Activated CD4-positive, alpha-beta T cell treated with anti-CD3 and anti-CD28 coated beads for 24 hours (primary cell): Measurements from ENCODE around the gene UCK1.
"Not testable (repeated sequence)": the region's sequence is repeated elsewhere in the genome, so short reads cannot be mapped to it uniquely, and the experiment has no call there.

Experiments used
- DNase-seq, 2 donors: peaks; one replicate each; pipeline ENCODE4 v3.0.0-alpha.2; 2020; ENCODE audit warnings: low read depth in 2 of 2

UCK1 gene

DNA sequence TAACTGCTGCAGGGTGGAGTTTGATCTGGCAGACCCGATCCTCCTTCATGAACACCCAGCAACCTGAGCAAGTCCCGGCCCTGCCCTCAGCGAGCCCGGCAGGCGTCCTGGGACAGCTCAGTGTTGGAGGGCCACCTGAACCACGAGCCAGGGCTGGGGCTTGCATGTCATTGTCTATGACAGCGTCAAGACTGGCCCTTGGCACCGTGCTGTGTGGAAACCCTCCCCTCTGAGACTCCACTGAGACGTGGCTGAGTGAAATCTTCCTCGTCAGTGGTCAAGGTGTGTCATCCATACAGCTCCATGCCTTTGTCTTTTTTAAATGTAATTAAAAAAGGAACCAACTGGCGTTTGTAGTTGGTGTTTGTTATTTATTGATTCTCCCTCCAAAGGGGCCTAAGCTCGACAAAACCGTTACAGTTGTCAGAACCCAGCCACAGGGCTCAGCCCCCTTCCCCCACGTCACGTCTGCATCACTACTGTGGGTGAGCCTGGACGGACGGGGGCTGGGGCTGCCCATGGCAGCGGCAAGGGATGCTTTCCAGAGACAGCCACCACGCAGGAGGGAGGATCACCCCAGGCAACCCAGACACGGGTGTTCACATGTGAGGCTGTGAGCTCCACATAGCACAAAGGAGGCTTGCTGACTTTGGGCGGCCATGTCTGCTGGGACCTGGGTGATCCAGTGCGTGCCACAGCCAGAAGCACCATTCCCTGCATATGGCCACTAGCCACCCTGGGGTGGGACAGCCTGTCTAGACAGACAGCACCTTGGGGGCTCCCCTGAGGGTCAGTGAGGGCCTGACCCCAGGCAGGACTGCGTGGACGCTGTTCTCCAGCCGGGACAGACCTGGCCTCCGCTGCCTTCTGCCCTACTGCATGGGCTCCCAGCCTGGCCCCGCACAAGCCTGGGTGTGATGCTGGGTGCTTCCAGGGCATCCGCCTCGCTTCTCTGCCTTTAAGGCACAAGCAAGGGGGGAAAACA, 7.3 kb downstream of the UCK1 start:
- no peak for DNase-seq

GRCh38 chr9:131523086-131523388, 8.0 kb downstream of the UCK1 start:
- DNase-seq, result no peak

DNA sequence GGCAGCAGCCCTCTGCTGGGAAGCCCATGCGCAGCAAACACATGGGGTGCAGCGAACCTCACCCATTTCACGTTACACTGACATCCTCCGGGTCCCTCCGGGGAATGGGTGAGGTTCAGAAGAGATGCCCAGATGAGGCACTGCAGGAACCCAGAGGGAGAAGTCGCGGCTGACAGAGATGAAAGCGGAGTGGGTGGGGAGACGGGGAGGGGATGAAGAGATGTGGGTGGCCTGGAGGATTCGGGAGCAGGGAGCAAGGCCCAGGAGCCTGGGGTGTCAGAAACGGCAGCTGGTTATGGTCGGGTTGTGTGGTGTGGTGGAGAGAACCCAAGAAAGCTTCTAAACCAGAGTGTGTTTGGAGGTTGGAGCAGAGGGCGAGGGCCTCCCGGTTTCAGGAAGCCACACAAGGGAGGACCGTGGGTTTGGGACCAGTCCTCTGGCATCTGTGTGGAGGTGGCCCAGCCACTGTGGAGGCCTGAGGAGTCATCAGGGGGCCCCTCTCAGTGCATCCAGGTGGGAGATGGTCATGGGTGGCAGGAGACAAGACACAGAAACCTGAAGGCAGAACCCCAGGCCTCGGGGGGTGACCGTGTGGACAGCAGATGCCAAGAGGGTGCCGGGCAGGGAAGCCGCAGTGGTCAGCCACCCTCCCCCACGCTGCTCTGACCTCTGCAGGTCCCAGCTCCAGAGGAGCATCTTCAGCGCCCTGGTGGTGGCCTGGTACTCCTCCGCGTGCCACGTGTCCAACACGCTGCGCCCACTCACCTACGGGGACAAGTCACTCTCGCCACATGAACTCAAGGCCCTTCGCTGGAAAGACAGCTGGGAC, 8.6 kb downstream of the UCK1 start:
- DNase-seq, result no peak

GRCh38 chr9:131521822-131522221, 9.2 kb downstream of the UCK1 start:
- no peak for DNase-seq

GRCh38 chr9:131521203-131521602, 9.9 kb downstream of the UCK1 start:
- no peak for DNase-seq

- DNase-seq, result no peak
These were observed 10.6 kb downstream of the UCK1 start for GRCh38 chr9:131520503-131520902.

DNA sequence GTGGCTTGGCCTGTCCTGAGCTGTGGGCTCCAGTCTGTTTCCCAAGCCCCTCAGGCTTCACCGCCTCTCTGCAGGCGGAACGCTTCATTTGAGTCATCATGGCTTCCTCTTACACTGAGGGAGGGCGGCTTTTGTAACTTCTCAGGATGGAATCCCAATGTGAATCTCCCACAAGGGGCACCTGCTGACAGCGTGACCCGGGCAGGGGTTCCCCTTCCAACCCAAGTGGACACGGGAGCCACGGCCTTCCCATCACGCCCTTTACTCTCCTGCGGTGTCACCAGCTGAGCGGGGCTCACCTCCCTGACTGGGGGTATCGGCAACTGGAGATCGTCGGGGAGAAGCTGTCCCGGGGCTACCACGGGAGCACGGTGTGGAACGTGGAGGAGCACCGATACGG, 12.5 kb downstream of the UCK1 start:
- DNase-seq, result no peak

- no peak for DNase-seq
These were observed 13.3 kb downstream of the UCK1 start for GRCh38 chr9:131517761-131518190.

- DNase-seq, result no peak
These were observed 14.1 kb downstream of the UCK1 start for GRCh38 chr9:131516930-131517329.

- DNase-seq, result no peak
These were observed 15.0 kb downstream of the UCK1 start for GRCh38 chr9:131516100-131516499.

DNA sequence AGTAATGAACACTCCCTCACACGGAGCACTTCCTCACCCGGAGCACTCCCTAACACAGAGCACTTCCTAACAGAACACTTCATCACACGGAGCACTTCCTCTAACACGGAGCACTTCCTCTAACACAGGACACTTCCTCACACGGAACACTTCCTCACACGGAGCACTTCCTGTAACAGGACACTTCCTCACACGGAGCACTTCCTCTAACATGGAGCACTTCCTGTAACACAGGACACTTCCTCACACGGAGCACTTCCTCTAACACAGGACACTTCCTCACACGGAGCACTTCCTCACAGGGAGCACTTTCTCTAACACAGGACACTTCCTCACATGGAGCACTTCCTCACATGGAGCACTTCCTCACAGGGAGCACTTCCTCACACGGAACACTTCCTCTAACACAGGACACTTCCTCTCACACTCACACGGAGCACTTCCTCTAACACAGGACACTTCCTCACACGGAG, 15.5 kb downstream of the UCK1 start:
- not testable (repeated sequence) for DNase-seq

DNA sequence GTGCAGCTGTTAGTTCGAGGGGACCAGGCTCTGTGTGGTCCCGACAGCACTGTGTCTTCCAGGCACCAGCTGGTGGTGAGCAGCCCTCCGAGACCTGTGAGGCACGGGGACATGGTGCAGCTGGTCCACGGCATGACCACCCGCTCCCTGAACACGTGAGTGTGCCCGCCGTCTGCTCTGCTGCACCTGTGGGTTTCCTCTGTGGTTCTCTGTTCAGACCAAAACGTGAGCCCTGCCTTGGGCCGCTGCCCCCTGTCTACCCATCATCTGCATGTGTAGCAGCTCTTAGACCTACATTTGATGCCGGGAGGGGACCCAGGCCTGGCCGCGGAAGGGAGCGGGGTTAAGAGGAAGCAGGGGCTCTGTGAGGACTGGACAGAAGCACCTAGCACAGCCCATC, 17.9 kb downstream of the UCK1 start:
- DNase-seq, result no peak

GRCh38 chr9:131511880-131512279, 19.2 kb downstream of the UCK1 start:
- no peak for DNase-seq

GRCh38 chr9:131511416-131511815, 19.6 kb downstream of the UCK1 start:
- DNase-seq, result no peak

DNA sequence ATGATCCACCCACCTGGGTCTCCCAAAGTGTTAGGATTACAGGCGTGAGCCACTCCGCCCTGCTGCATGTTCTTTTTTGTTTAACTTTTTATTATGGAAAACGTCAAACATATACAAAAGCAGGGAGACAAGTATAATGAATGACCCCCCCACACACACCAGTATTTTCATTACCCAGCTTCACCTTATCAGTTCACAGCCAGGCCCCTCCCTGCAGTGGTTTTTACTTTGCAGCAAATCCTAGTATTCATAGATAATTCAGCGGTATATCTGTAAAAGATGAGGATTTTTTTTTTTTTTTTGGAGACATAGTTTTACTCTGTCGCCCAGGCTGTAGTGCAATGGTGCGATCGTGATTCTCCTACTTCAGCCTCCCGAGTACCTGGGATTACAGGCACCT, 26.1 kb downstream of the UCK1 start:
- no peak for DNase-seq

DNA sequence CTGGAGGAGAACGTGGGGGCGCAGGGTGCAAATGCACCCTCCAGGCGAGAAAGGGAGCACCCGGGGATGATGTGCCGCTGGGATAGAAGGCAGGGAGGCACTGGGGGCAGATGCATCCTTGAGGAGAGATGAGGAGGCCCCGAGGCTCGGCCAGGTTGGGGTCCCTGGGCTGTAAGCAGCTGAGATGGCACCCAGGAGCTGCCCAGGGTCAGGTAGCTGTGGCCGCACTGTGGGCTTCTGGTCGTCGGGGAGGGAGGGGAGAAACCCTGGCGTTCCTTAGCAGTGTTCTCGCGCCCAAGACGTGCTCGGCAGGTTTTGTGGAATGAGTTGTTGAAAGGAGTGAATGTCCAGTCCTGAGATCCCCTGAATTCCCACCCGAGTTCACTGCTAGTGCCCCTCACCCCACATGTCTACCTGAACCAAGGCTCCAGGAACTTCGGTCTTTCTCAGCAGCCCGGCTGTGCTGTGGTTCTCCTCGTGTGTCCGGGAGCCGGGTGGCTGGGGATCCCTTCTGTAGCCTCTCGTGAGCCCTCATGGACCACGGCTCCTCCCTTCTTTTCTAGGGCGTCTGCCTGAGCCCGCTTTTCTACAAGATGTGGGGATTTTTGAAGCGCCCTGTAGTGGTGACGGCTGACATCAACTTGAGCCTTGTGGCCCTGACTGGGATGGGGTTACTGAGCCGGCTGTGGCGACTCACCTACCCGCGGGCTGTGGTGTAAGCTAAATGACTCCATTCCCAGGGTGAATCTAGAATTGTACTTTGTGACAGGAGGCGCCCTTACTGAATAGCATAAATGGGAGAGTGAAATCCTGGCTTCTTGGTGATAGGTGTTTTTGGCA, 27.2 kb downstream of the UCK1 start:
- DNase-seq, result peak; percentile 39 to 50

DNA sequence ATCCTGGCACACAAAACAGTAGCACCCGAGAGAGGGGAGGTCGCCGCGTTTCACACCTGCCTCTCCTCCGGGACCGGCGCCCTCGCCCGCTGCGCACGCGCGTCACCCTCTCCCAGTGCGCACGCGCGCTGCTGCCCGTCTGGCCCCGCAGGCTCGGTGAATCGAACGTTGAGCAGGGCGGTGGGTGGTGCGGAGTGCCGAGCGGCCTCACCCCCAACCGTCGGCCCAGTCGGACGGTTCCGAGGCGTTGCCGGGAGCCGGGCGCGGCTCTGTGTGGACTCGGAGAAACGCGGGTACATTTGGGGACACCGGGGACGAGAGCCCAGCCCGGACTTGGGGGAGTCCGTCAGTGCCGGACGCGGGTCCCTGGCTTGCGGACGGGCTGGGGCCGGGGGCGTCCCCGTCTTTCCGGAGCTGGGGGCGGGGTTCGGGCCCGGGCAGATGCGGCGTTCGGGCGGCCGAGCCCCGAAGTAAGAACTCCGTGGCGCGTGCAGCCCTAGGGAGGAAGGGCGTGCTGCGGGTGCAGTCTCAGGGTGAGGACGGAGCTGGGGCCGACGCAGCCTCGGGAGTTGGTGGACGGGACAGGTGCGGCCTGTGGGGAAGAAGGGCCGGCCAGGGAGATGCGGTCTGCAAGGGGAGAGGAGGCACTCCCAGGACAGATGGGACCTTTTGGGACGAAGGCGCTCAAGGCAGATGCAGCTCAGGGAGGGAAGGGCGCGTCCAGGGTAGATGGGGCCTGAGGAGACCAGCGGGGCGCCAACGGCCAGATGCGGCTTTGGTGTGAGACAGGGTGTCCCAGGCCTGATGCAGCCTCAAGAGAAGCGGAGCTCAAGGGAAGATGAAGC, 28.1 kb downstream of the UCK1 start, which contains the start of gene POMT1:
TSS of gene POMT1 (plus strand) at position 138 of the 845 bp plus-strand sequence. CDS start 1,301 bp downstream, outside the sequence.
- DNase-seq, result peak; percentile 78 to 79

DNA sequence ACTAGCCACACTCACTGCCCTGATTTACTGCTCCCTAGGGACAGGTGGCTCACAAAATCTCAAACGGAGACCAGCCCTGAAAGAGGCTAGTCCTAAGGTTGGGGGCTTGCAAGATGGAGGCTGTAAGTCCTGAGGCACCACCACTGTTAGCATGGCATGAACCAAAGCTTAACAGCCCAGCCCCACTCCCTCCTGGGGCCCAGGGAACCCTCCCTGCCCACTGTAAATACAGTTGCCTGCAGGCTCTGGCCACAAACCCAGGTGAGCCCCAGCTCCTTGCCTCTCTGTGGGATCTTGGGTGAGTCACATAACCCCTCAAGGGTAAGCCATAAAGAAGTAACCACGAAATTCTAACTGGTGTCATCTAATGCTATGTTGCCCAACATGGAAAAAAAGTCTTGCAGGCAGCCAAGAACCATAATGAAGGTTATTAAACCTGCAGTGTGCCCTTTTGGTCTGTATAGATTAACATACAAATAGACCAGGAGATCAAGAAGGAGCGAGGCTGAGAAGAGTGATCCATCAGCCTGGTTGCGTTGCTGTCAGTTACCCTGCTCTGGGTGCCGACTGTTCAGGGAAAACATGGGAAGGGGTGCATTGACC, 30.0 kb downstream of the UCK1 start:
- DNase-seq, result peak in 1 of 2 donors; percentile 35

DNA sequence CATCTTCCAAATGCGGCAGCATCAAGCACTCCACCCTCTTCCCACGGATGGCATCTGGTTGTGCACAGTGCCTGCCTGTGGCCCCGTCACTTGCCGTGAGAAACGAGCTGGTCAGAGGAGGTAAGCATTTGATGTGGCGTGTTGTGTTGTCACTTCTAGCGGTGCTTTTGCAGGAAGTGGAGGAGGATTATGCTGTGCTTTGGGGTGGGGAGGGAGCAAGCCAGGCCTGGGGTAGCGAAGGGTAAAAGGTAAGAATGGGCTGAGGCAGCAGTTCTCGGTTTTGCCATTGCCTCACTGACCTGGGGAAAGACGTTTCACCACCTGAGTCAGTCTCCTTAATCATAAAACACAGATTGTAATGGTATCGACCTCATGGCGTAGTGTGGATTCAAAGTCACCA, 30.7 kb downstream of the UCK1 start:
- peak; percentile 47 to 50 for DNase-seq

DNA sequence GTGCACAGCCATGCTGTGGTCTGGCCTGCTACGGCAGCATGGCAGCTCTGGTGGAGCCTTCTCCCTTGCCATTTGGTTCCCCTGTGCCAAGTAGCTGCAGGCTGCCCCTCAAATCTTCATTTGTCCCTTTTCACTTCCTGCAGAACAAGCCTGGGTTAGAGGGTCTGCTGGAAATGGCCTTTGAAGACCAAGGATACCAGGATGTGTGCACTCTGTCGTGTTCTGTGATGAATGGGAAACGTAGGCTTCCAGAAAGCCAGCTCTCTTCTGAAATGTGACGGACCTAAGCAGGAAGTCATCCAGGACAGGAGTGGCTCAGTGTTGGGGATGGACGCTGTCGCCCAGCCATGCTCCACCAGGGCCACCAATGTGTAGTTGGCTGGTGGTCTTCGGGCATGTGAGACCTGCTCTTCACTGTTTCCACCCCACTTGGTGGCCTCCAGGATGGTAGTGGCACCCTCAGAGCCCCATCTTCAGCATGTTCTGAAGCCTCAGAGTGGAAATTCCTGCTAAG, 31.8 kb downstream of the UCK1 start:
- DNase-seq, result no peak
